Brain microvascular endothelial cell (primary cell): ENCODE results near the gene CAMK1D.
A peak's percentile ranks its signal among the peaks of the same experiment; 100 is the strongest.

Experiments
- DNase-seq: peaks from one replicate; pipeline ENCODE4 v3.0.0-alpha.2; 2020
- H3K27ac ChIP-seq: fragments of 250-450 bp; sonication (Bioruptor Pico); 2 replicates; pipeline ENCODE4 v1.5.1; 2020; ENCODE audit warnings: mild to moderate bottlenecking, moderate library complexity
- H3K27me3 ChIP-seq: fragments of 250-450 bp; sonication (Bioruptor Pico); replicated peaks from 2 replicates; pipeline ENCODE4 v1.5.1; 2020; ENCODE audit warnings: mild to moderate bottlenecking
- H3K36me3 ChIP-seq: fragments of 250-450 bp; sonication (Bioruptor Pico); replicated peaks from 2 replicates; pipeline ENCODE4 v1.5.1; 2020; ENCODE audit warnings: mild to moderate bottlenecking
- H3K4me3 ChIP-seq: 2 replicates; pipeline ENCODE4 v1.5.1; 2011; ENCODE audit warnings: low read depth, mild to moderate bottlenecking, control low read depth, low read length, moderate library complexity
- CTCF ChIP-seq: IDR thresholded peaks from 2 replicates; pipeline ENCODE4 v1.5.1; 2011; ENCODE audit warnings: low read depth, mild to moderate bottlenecking, moderate library complexity, low read length, control low read depth, inconsistent platforms; ENCODE audit errors: missing control alignments
- in situ Hi-C: cut with HindIII; loops from 2 replicates; pipeline ENCODE4 v1.10.0; 2017; ENCODE audit warnings: low sequenced_read_pairs, low pct_ligation_motif_present

Gene CAMK1D

DNA sequence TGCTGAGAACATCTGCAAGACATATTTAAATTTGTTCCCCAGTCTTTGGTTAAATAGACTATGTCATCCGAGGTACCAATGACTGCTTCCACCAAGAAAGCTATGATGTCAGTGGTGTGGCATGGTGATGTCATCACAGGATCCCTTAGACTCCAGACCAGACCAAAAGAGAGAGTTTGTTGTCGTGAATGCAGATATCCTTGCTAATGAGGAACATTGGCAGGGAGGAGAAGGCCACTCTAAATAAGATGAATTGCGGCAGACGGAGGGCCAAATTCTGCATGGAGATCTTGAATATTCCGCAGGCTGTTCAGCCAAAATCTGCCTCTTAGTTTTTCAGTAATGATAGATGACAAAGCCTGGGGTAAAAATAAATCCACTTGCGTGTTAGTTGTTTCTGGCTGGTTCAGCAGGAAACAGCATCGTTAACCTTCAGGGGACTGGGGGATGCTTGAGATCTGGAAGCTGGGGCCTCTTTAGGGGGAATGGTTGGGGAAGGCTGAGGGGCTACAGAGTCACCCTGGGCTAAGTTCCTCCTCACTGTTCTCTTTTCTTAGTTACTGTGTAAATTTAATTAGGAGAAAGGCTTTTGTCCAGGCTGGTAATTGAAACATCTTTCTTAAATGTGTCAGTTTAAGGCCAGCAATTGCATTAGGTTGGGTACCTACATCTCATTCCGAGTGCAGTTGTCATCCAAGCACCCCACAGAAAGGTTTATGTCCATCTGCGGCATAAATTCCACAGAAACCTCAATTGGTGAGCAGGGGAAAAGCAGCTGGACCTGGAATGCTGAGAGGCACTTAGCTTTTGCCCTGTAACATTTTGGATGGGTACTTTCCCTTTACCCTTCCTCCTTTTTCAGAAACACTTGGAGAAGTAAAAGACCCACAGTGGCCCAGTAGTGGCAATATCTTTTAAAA, 11.6 kb upstream of the CAMK1D start:
- Histone ChIP-seq H3K27me3 (no peaks in the 10 kb centered on the region), H3K27ac (no peak overlapping the region), H3K36me3 (no peaks in the 10 kb centered on the region), H3K4me3 (no peak overlapping the region)
- no peak for TF ChIP-seq CTCF
- in situ Hi-C loops: no loop called here
- DNase-seq: peak; percentile 43

GRCh38 chr10:12338981-12339380, 10.4 kb upstream of the CAMK1D start:
- no peak for TF ChIP-seq CTCF
- Histone ChIP-seq H3K27ac (no peak overlapping the region), H3K27me3 (no peaks in the 10 kb centered on the region), H3K36me3 (no peaks in the 10 kb centered on the region), H3K4me3 (no peak overlapping the region)
- DNase-seq: no peak
- in situ Hi-C loops: no loop called here

DNA sequence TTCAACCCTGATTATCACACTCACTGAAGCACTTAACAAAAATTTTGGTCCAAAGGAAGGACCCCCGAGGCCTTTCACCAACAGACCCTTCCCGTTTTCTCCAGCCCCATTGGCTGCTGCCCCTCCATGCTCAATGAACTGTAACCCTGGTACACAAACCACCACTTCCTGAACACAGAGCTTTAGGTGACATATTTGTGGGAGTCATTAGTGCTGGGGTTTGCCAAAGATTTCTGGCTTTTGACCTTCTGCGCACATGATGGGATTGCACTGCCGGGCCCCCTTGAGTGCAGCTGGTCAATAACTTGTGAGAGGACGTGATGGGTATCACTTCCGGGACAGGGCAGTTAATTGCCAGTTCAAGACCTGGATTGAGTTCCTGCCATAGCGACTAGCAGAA, 9.0 kb upstream of the CAMK1D start:
- H3K36me3 ChIP-seq: no peaks in the 10 kb centered on the region
- no peak for TF ChIP-seq CTCF
- no peaks in the 10 kb centered on the region for H3K27me3 ChIP-seq
- no peak overlapping the region for H3K4me3 ChIP-seq
- DNase-seq: no peak
- in situ Hi-C loops: no loop called here
- no peak overlapping the region for H3K27ac ChIP-seq

DNA sequence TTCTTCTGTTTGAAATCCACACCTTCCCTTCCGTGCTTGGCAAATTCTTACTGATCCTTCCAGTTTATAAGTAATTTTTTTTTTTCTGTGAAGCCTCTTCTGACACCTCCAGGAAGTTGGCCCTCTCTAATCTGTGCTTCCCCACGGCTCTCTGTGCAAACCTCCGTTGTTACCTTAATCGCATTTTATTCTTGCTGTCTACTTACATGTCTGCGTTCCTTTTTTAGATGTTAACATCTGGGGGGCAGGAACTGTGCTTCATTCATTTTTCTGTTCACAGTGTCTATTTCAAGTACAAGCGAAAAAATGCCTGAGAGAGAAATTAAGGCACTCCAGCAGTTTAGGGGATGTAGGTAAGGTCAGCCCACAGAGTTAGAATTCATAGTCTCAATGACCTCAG, 8.4 kb upstream of the CAMK1D start:
- Histone ChIP-seq H3K27ac (no peak overlapping the region), H3K36me3 (no peaks in the 10 kb centered on the region), H3K4me3 (no peak overlapping the region), H3K27me3 (no peaks in the 10 kb centered on the region)
- DNase-seq: no peak
- no peak for TF ChIP-seq CTCF
- in situ Hi-C loops: no loop called here

- in situ Hi-C loops: no loop called here
- no peak overlapping the region for H3K27ac ChIP-seq
- H3K27me3 ChIP-seq: no peaks in the 10 kb centered on the region
- no peak for DNase-seq
- H3K4me3 ChIP-seq: no peak overlapping the region
- TF ChIP-seq CTCF: no peak
- no peaks in the 10 kb centered on the region for H3K36me3 ChIP-seq
Measured at GRCh38 chr10:12341526-12341925, 7.8 kb upstream of the CAMK1D start.
